ENCODE data around the gene FLNB.
A peak's percentile ranks its signal among the peaks of the same experiment; 100 is the strongest.

FLNB gene

GRCh38 chr3:58134468-58134867 lies 126.2 kb downstream of the FLNB start:
- Histone ChIP-seq H3K9ac (ENCODE audit: low read length) (no peak overlapping the region), H3K79me2 (ENCODE audit: insufficient read depth, low read length) (no peaks in the 10 kb centered on the region), H3K4me1 (ENCODE audit: insufficient read depth, low read length, severe bottlenecking) (no peaks in the 10 kb centered on the region), H3K36me3 (ENCODE audit: insufficient read depth, low read length) (no peaks in the 10 kb centered on the region; the same call in 1 of the 2 replicates), H3K27ac (ENCODE audit: low read depth, low read length, poor library complexity, severe bottlenecking) (no peak overlapping the region), H3K4me3 (ENCODE audit: low read depth, low read length, poor library complexity, severe bottlenecking) (no peak overlapping the region), H3K27me3 (ENCODE audit: insufficient read depth, low read length) (no peaks in the 10 kb centered on the region), H3K9me3 (ENCODE audit: low read length) (no peaks in the 10 kb centered on the region), H3K4me2 (ENCODE audit: low read length) (no peak overlapping the region), H4K20me1 (ENCODE audit: insufficient read depth, low read length) (no peaks in the 10 kb centered on the region), H2AFZ (ENCODE audit: low read length) (no peak overlapping the region), H3F3A (ENCODE audit: insufficient read depth, low read length) (no peaks in the 10 kb centered on the region), H3K9me2 (ENCODE audit: low read depth, low read length) (no peaks in the 10 kb centered on the region)
- TF ChIP-seq EZH2 (IDR thresholded peaks at IDR 0.05; ENCODE audit: borderline replicate concordance, low read length) (no peak), CTCF (IDR thresholded peaks at IDR 0.05; ENCODE audit: low read length) (no peak)

GRCh38 chr3:58135712-58136543 lies 127.7 kb downstream of the FLNB start:
- H3K9me2 ChIP-seq (ENCODE audit: low read depth, low read length), result no peaks in the 10 kb centered on the region
- no peak overlapping the region for H3K9ac ChIP-seq (ENCODE audit: low read length)
- H4K20me1 ChIP-seq (ENCODE audit: insufficient read depth, low read length), result no peaks in the 10 kb centered on the region
- no peak overlapping the region for H3K4me3 ChIP-seq (ENCODE audit: low read depth, low read length, poor library complexity, severe bottlenecking)
- H3K4me2 ChIP-seq (ENCODE audit: low read length), result no peak overlapping the region
- H2AFZ ChIP-seq (ENCODE audit: low read length), result no peak overlapping the region
- no peak for TF ChIP-seq EZH2 (IDR thresholded peaks at IDR 0.05; ENCODE audit: borderline replicate concordance, low read length)
- peak; percentile 44 for TF ChIP-seq CTCF (IDR thresholded peaks at IDR 0.05; ENCODE audit: low read length)
- H3K36me3 ChIP-seq (ENCODE audit: insufficient read depth, low read length), result no peaks in the 10 kb centered on the region; the same call in 1 of the 2 replicates
- no peaks in the 10 kb centered on the region for H3F3A ChIP-seq (ENCODE audit: insufficient read depth, low read length)
- H3K9me3 ChIP-seq (ENCODE audit: low read length), result no peaks in the 10 kb centered on the region
- H3K27me3 ChIP-seq (ENCODE audit: insufficient read depth, low read length), result no peaks in the 10 kb centered on the region
- H3K27ac ChIP-seq (ENCODE audit: low read depth, low read length, poor library complexity, severe bottlenecking), result no peak overlapping the region
- no peaks in the 10 kb centered on the region for H3K79me2 ChIP-seq (ENCODE audit: insufficient read depth, low read length)
- no peaks in the 10 kb centered on the region for H3K4me1 ChIP-seq (ENCODE audit: insufficient read depth, low read length, severe bottlenecking)

- no peak overlapping the region for H3K27ac ChIP-seq (ENCODE audit: low read depth, low read length, poor library complexity, severe bottlenecking)
- H3F3A ChIP-seq (ENCODE audit: insufficient read depth, low read length), result no peaks in the 10 kb centered on the region
- H3K36me3 ChIP-seq (ENCODE audit: insufficient read depth, low read length), result no peaks in the 10 kb centered on the region; the same call in 1 of the 2 replicates
Observed at GRCh38 chr3:58137306-58137705, 129.1 kb downstream of the FLNB start.

More at GRCh38 chr3:58137306-58137705, 129.1 kb downstream of the FLNB start:
- no peaks in the 10 kb centered on the region for H3K79me2 ChIP-seq (ENCODE audit: insufficient read depth, low read length)
- H2AFZ ChIP-seq (ENCODE audit: low read length), result no peak overlapping the region
- no peak overlapping the region for H3K4me3 ChIP-seq (ENCODE audit: low read depth, low read length, poor library complexity, severe bottlenecking)
- TF ChIP-seq EZH2 (IDR thresholded peaks at IDR 0.05; ENCODE audit: borderline replicate concordance, low read length), result no peak
- TF ChIP-seq CTCF (IDR thresholded peaks at IDR 0.05; ENCODE audit: low read length), result no peak
- no peaks in the 10 kb centered on the region for H3K9me3 ChIP-seq (ENCODE audit: low read length)
- no peaks in the 10 kb centered on the region for H3K4me1 ChIP-seq (ENCODE audit: insufficient read depth, low read length, severe bottlenecking)
- no peaks in the 10 kb centered on the region for H4K20me1 ChIP-seq (ENCODE audit: insufficient read depth, low read length)
- no peak overlapping the region for H3K4me2 ChIP-seq (ENCODE audit: low read length)
- H3K9me2 ChIP-seq (ENCODE audit: low read depth, low read length), result no peaks in the 10 kb centered on the region
- no peak overlapping the region for H3K9ac ChIP-seq (ENCODE audit: low read length)
- no peaks in the 10 kb centered on the region for H3K27me3 ChIP-seq (ENCODE audit: insufficient read depth, low read length)
